DOHH2 (cell line): ENCODE data around the gene TMED7.

Experiments used
- CTCF ChIP-seq: fragments of 200-600 bp; sonication (generic); IDR thresholded peaks from one replicate; pipeline ENCODE4 v1.5.1; 2014; ENCODE audit warnings: antibody characterized with exemption, mild to moderate bottlenecking, low read depth, low read length; ENCODE audit not compliant: poor library complexity, severe bottlenecking
- EZH2phosphoT487 ChIP-seq: fragments of 200-600 bp; sonication (generic); IDR thresholded peaks from 2 replicates; pipeline ENCODE4 v1.6.1; 2017; ENCODE audit warnings: borderline replicate concordance, mild to moderate bottlenecking, antibody characterized with exemption, low read length, moderate library complexity, mixed read lengths

GRCh38 chr5:115589043-115589442 is 36.8 kb downstream of the TMED7 start:
- TF ChIP-seq EZH2phosphoT487 (no peak), CTCF (no peak)
